Ecto neural progenitor cell (in vitro differentiated cells): Measurements from ENCODE around the gene EFNA5.
"Not testable (repeated sequence)": the region's sequence is repeated elsewhere in the genome, so short reads cannot be mapped to it uniquely, and the experiment has no call there.

ENCODE experiments used
- DNase-seq: peaks from one replicate; pipeline ENCODE4 v3.0.0-alpha.2; 2018; ENCODE audit warnings: low spot score

EFNA5 gene

GRCh38 chr5:107457138-107457537 is 213.6 kb downstream of the EFNA5 start:
- DNase-seq = no peak

GRCh38 chr5:107456281-107456715 is 214.4 kb downstream of the EFNA5 start:
- DNase-seq = no peak

GRCh38 chr5:107455111-107455544 is 215.6 kb downstream of the EFNA5 start:
- no peak for DNase-seq

- not testable (repeated sequence) for DNase-seq
These were observed 218.9 kb downstream of the EFNA5 start for GRCh38 chr5:107451827-107452226.

- DNase-seq = no peak
These were observed 219.7 kb downstream of the EFNA5 start for GRCh38 chr5:107451028-107451427.

GRCh38 chr5:107450531-107450930 is 220.2 kb downstream of the EFNA5 start:
- DNase-seq = no peak

GRCh38 chr5:107449369-107449768 is 221.4 kb downstream of the EFNA5 start:
- DNase-seq = no peak

- no peak for DNase-seq
These were observed 223.2 kb downstream of the EFNA5 start for GRCh38 chr5:107447587-107447986.

GRCh38 chr5:107446972-107447371 is 223.8 kb downstream of the EFNA5 start:
- no peak for DNase-seq

- no peak for DNase-seq
These were observed 226.4 kb downstream of the EFNA5 start for GRCh38 chr5:107444300-107444699.

- DNase-seq = no peak
These were observed 226.8 kb downstream of the EFNA5 start for GRCh38 chr5:107443897-107444296.

GRCh38 chr5:107442452-107442851 is 228.3 kb downstream of the EFNA5 start:
- DNase-seq = no peak

GRCh38 chr5:107439832-107440231 is 230.9 kb downstream of the EFNA5 start:
- DNase-seq = no peak

GRCh38 chr5:107437986-107438510 is 232.7 kb downstream of the EFNA5 start:
- no peak for DNase-seq

GRCh38 chr5:107437154-107437553 is 233.6 kb downstream of the EFNA5 start:
- no peak for DNase-seq

GRCh38 chr5:107436201-107436600 is 234.5 kb downstream of the EFNA5 start:
- DNase-seq = no peak

- DNase-seq = no peak
These were observed 235.7 kb downstream of the EFNA5 start for GRCh38 chr5:107435061-107435460.

- not testable (repeated sequence) for DNase-seq
These were observed 237.1 kb downstream of the EFNA5 start for GRCh38 chr5:107433646-107434045.

- DNase-seq = no peak
These were observed 238.7 kb downstream of the EFNA5 start for GRCh38 chr5:107431998-107432397.

- DNase-seq = no peak
These were observed 239.2 kb downstream of the EFNA5 start for GRCh38 chr5:107431536-107431935.

- DNase-seq = no peak
These were observed 240.6 kb downstream of the EFNA5 start for GRCh38 chr5:107430071-107430625.

- DNase-seq = no peak
These were observed 242.4 kb downstream of the EFNA5 start for GRCh38 chr5:107428303-107428813.

GRCh38 chr5:107426872-107427271 is 243.9 kb downstream of the EFNA5 start:
- no peak for DNase-seq

- DNase-seq = no peak
These were observed 244.5 kb downstream of the EFNA5 start for GRCh38 chr5:107426209-107426608.
